ENCODE data around the gene SDHA. TPM values are rescaled to one million over a fixed set of nuclear protein-coding genes. Genes with fewer than 3 reads are reported as not detected.

SDHA gene
- total and polyA plus RNA-seq, 2 donors (not counting 1 experiment from before 2014, with no cell fraction given) = 77.2 to 137 TPM

DNA sequence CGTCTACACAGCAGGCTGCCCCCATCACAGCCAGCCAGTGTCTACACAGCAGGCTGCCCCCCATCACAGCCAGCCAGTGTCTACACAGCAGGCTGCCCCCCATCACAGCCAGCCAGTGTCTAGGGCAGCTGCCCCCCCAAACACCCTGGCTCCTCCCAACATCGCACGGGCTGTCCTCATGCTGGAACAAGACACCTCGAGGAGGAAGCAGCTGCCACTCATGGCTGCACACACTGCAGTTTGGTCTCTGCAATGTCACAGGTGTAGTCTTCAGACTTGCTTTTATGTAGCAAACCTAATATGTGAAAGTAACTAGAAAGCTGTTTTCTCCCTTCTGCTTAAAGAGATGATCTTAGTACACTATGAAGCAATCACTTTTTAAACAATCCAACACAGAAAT, 17.1 kb upstream of the SDHA start:
- Histone ChIP-seq H3K36me3 (replicated peaks in 1 of 2; ENCODE audit: control extremely low read depth in 1 of 2, control insufficient read depth in 1 of 2, extremely low read depth in 1 of 2, insufficient read depth in 2 of 2, low read length in 1 of 2) (peaks cover 0 to 27% of the 10 kb centered on the region in 2 experiments), H3K4me3 (ENCODE audit: control extremely low read depth in 1 of 5, extremely low read depth in 1 of 5, insufficient read depth in 1 of 5, low read depth in 2 of 5, low read length in 4 of 5) (no peak overlapping the region), H3K4me1 (ENCODE audit: control insufficient read depth in 2 of 2, insufficient read depth in 2 of 2, low read length in 2 of 2) (peaks cover 0 to 6% of the 10 kb centered on the region in 2 donors), H3K9me3 (ENCODE audit: control extremely low read depth in 1 of 3, control insufficient read depth in 2 of 3, insufficient read depth in 1 of 3, low read length in 2 of 3) (no peaks in the 10 kb centered on the region), H4K20me1 (ENCODE audit: control insufficient read depth, insufficient read depth, low read length, poor library complexity, severe bottlenecking) (peaks cover 15% of the 10 kb centered on the region), H3K27me3 (replicated peaks in 1 of 4; ENCODE audit: control extremely low read depth in 1 of 4, control insufficient read depth in 3 of 4, insufficient read depth in 4 of 4, low read length in 3 of 4) (no peaks in the 10 kb centered on the region), H3K27ac (ENCODE audit: low read length in 2 of 2) (no peak overlapping the region), H2AFZ (ENCODE audit: insufficient read depth, low read depth, low read length, poor library complexity, severe bottlenecking) (no peak overlapping the region), H3K9ac (ENCODE audit: low read length) (no peak overlapping the region), H3K4me2 (replicated peaks; ENCODE audit: low read depth, low read length, poor library complexity, severe bottlenecking) (no peak overlapping the region), H3K79me2 (ENCODE audit: control insufficient read depth, insufficient read depth, low read length) (no peaks in the 10 kb centered on the region)
- WGBS (ENCODE audit: insufficient coverage) = 6% methylated on average over 3 of the region's 4 CpGs
- Mint-ChIP-seq H3K27me3 (no peaks in the 10 kb centered on the region), H3K4me1 (peaks cover 15% of the 10 kb centered on the region), H3K9me3 (ENCODE audit: insufficient read depth) (no peaks in the 10 kb centered on the region), H3K4me3 (no peak overlapping the region), H3K27ac (no peak overlapping the region)
- intact Hi-C loops (cut with micrococcal nuclease) = no loop called here
- no peak for DNase-seq
- ATAC-seq (ENCODE audit: low read depth) = no peak
- no peak for TF ChIP-seq EZH2 (IDR thresholded peaks at IDR 0.05; ENCODE audit: borderline replicate concordance, insufficient read depth, low read depth, low read length, poor library complexity, severe bottlenecking)
- TF ChIP-seq, protein P1, sequence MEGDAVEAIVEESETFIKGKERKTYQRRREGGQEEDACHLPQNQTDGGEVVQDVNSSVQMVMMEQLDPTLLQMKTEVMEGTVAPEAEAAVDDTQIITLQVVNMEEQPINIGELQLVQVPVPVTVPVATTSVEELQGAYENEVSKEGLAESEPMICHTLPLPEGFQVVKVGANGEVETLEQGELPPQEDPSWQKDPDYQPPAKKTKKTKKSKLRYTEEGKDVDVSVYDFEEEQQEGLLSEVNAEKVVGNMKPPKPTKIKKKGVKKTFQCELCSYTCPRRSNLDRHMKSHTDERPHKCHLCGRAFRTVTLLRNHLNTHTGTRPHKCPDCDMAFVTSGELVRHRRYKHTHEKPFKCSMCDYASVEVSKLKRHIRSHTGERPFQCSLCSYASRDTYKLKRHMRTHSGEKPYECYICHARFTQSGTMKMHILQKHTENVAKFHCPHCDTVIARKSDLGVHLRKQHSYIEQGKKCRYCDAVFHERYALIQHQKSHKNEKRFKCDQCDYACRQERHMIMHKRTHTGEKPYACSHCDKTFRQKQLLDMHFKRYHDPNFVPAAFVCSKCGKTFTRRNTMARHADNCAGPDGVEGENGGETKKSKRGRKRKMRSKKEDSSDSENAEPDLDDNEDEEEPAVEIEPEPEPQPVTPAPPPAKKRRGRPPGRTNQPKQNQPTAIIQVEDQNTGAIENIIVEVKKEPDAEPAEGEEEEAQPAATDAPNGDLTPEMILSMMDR (IDR thresholded peaks at IDR 0.05) = no peak
- ChIA-PET CTCF (no interaction called here), POLR2A (no interaction called here)

DNA sequence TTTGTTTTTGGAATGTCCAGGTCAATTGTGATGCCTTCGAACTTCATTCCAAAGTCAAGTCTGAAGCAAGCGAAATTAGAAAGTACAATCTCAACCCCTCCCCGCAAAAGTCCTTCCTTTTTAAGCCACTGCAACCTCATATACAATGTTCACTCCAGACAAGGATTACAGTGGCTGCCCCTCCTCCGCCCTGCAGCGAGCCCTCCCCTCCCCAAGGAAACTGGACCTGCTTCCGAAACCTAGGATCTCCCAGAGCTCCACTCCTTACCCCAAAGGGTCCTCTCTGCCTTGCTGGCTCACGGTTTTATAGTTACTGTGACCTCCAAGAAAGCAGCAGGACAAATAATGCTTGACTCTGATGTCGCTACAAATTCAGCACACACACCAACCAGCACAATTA, 16.4 kb upstream of the SDHA start:
- CTCF ChIA-PET = no interaction called here
- no peak overlapping the region for H2AFZ ChIP-seq (ENCODE audit: insufficient read depth, low read depth, low read length, poor library complexity, severe bottlenecking)
- no peaks in the 10 kb centered on the region for H3K9me3 ChIP-seq (ENCODE audit: control extremely low read depth in 1 of 3, control insufficient read depth in 2 of 3, insufficient read depth in 1 of 3, low read length in 2 of 3)
- POLR2A ChIA-PET = no interaction called here
- Mint-ChIP-seq H3K4me3 (no peak overlapping the region), H3K27ac (no peak overlapping the region), H3K9me3 (ENCODE audit: insufficient read depth) (no peaks in the 10 kb centered on the region), H3K4me1 (peaks cover 15% of the 10 kb centered on the region), H3K27me3 (no peaks in the 10 kb centered on the region)
- H3K9ac ChIP-seq (ENCODE audit: low read length) = no peak overlapping the region
- H3K4me1 ChIP-seq (ENCODE audit: control insufficient read depth in 2 of 2, insufficient read depth in 2 of 2, low read length in 2 of 2) = peaks cover 0 to 6% of the 10 kb centered on the region in 2 donors
- H3K36me3 ChIP-seq (replicated peaks in 1 of 2; ENCODE audit: control extremely low read depth in 1 of 2, control insufficient read depth in 1 of 2, extremely low read depth in 1 of 2, insufficient read depth in 2 of 2, low read length in 1 of 2) = peaks cover 1 to 30% of the 10 kb centered on the region in 2 experiments
- H4K20me1 ChIP-seq (ENCODE audit: control insufficient read depth, insufficient read depth, low read length, poor library complexity, severe bottlenecking) = peaks cover 18% of the 10 kb centered on the region
- DNase-seq = no peak
- 97% methylated on average over 8 of the region's 8 CpGs for WGBS (ENCODE audit: insufficient coverage)
- no peak for ATAC-seq (ENCODE audit: low read depth)
- H3K27me3 ChIP-seq (replicated peaks in 1 of 4; ENCODE audit: control extremely low read depth in 1 of 4, control insufficient read depth in 3 of 4, insufficient read depth in 4 of 4, low read length in 3 of 4) = no peaks in the 10 kb centered on the region
- H3K4me3 ChIP-seq (ENCODE audit: control extremely low read depth in 1 of 5, extremely low read depth in 1 of 5, insufficient read depth in 1 of 5, low read depth in 2 of 5, low read length in 4 of 5) = no peak overlapping the region
- intact Hi-C loops (cut with micrococcal nuclease) = no loop called here
- H3K4me2 ChIP-seq (replicated peaks; ENCODE audit: low read depth, low read length, poor library complexity, severe bottlenecking) = no peak overlapping the region
- H3K27ac ChIP-seq (ENCODE audit: low read length in 2 of 2) = no peak overlapping the region
- H3K79me2 ChIP-seq (ENCODE audit: control insufficient read depth, insufficient read depth, low read length) = no peaks in the 10 kb centered on the region
- TF ChIP-seq, protein P1 (IDR thresholded peaks at IDR 0.05) = no peak
- TF ChIP-seq EZH2 (IDR thresholded peaks at IDR 0.05; ENCODE audit: borderline replicate concordance, insufficient read depth, low read depth, low read length, poor library complexity, severe bottlenecking) = no peak

Data from B cell (primary cell).